ENCODE measurements around the gene SYNDIG1. TPM values are rescaled to one million over a fixed set of nuclear protein-coding genes. Genes with fewer than 3 reads are reported as not detected.
A peak's percentile ranks its signal among the peaks of the same experiment; 100 is the strongest.

Gene SYNDIG1
- total and polyA plus RNA-seq, 2 of the 4 experiments (the other 2 are of a cell fraction): not detected

DNA sequence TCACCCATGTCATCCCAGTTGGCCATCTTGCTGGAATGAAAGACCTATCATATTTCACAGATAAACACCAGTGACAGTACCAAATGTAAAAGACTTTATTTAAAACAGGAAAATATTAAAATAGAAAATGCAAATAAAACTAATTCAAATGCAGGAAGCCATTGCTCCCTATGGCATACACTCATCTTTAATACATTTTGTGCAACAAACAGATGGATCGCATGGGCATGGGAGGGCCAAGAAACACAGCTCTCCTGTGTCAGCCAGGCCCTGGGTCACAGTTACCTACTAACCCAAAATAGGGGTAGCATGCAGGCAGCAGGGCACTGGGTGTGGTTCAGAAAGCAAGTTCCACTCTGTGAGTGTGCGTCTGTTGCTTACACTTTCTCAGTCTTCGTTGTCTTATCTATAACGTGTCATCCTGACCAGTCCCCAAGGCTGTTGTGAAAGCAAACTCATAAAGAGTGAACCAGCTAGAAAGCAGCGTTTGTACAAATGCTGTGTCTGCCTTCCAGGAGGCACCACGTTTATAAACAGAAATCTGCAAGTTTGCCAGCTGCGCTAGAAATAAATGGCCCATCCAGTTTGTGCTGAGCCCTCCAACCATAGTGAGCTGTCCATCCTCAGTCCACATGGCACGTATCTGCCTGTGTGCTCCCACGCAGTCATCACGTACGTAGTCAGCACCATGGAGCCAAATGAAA, 180.5 kb downstream of the SYNDIG1 start (continued):
- 0 out of 2 replicates have a peak, but pooled peaks have one; percentile 3 for TF ChIP-seq BHLHE40 (IDR thresholded peaks at IDR 0.05; ENCODE audit: low read depth, low read length)
- no peak for TF ChIP-seq NFE2L2 (IDR thresholded peaks at IDR 0.05; ENCODE audit: low read depth, low read length)

DNA sequence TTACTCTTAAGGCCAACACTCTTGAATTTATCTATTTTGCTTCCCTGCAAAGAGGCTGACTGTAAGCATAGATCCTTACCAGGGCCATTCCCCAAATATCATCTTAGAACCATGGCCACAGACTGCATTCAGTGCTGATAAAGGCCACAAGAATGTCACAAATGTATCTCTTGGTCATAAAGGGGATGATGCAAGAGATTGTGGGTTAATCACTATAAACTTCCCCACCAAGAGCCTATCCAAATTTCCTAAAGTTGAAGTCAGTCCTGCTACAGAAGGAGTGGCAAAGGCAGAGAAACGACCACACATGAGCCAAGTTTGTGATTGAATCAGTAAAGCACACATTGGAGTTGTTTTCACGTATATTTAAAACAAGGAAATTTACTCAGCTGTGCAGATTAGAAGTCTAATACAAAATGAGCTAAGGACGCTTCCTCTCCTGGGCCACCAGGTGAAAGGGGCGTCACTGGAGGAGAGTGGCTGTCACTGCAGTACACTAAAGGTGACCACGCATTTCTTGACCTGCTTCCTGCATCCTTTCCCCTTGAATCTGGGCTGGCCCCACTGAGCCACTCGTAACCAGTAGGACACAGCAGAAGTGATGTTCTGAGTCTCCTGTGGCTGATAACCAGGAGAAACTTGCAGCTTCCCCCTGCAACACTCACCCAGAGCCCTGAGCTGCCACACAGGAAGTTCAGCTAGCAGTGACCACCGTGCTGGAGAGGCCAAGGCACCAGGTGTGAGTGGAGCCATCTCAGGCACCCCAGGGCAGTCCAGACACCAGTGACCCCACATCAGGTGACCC, 181.9 kb downstream of the SYNDIG1 start:
- peak overlapping the region; percentile 78 for H2AK9ac ChIP-seq (replicated peaks; ENCODE audit: low read depth, low read length, poor library complexity)
- H3K27ac ChIP-seq (ENCODE audit: insufficient read depth, low read length): peak overlapping the region; percentile 70
- TF ChIP-seq RAD21 (IDR thresholded peaks at IDR 0.05; ENCODE audit: low read length) (peak; percentile 8; the same call in 1 of the 2 replicates), CEBPB (IDR thresholded peaks at IDR 0.05; ENCODE audit: low read depth, low read length) (peak; percentile 99), CHD1 (IDR thresholded peaks at IDR 0.05; ENCODE audit: low read depth, low read length) (no peak), FOS (IDR thresholded peaks at IDR 0.05; ENCODE audit: low read depth, low read length) (peak; percentile 74), BHLHE40 (IDR thresholded peaks at IDR 0.05; ENCODE audit: low read depth, low read length) (peak; percentile 1)
- no peak overlapping the region for H3K9ac ChIP-seq (ENCODE audit: low read depth, low read length)
- H2BK15ac ChIP-seq (ENCODE audit: low read depth, low read length): peak overlapping the region; percentile 31; the same call in 2 of the 3 replicates
- no TSS peak for BruUV-seq (replicated peaks)
- no peak overlapping the region for H3K4me3 ChIP-seq (ENCODE audit: insufficient read depth, low read depth, low read length)
- CTCF ChIA-PET: interaction anchor here (0.5 kb wide), 1 partner anchor 118 kb away, joined by 3 read pairs; no protein-coding TSS in a partner anchor
- H2BK120ac ChIP-seq (ENCODE audit: low read depth, low read length): peak overlapping the region; percentile 91
- H3K9me1 ChIP-seq (ENCODE audit: insufficient read depth, low read length): peaks cover 19% of the 10 kb centered on the region; the same call in 1 of the 2 replicates
- DNase-seq: peak; percentile 97
- H4K5ac ChIP-seq (ENCODE audit: low read depth, low read length): peak overlapping the region; percentile 26
- peak overlapping the region; percentile 42; the same call in 1 of the 2 replicates for H3K23ac ChIP-seq (ENCODE audit: low read depth, low read length)
- peak overlapping the region; percentile 64 for H3K14ac ChIP-seq (replicated peaks; ENCODE audit: low read depth, low read length)
- H3K4me2 ChIP-seq (ENCODE audit: low read depth, low read length): peak overlapping the region; percentile 36
- dilution Hi-C loops (cut with HindIII; ENCODE audit: low sequenced_read_pairs, unreplicated experiment) (no loop called here), in situ Hi-C loops (cut with MboI; ENCODE audit: low sequenced_read_pairs) (no loop called here), intact Hi-C loops (cut with micrococcal nuclease) (loop anchor here (2.0 kb wide), 1 partner anchor 21 kb away; no protein-coding TSS in a partner anchor)
- peak overlapping the region; percentile 60; the same call in 1 of the 2 replicates for H2AK5ac ChIP-seq (ENCODE audit: low read depth, low read length)
- H3K36me3 ChIP-seq (ENCODE audit: control insufficient read depth, insufficient read depth, low read length): no peaks in the 10 kb centered on the region
- peaks cover 22% of the 10 kb centered on the region for H3K4me1 ChIP-seq (ENCODE audit: control insufficient read depth, insufficient read depth, low read length)
- H3K56ac ChIP-seq (ENCODE audit: extremely low read depth, insufficient read depth, low read length): peak overlapping the region; percentile 24; the same call in 1 of the 2 replicates
- H3K18ac ChIP-seq (ENCODE audit: low read depth, low read length): peak overlapping the region; percentile 38
- H2BK5ac ChIP-seq (ENCODE audit: low read depth, low read length, poor library complexity, severe bottlenecking): peak overlapping the region; percentile 84
- POLR2A ChIA-PET (ENCODE audit: unreplicated experiment): interaction anchor here (0.6 kb wide), 1 partner anchor 1536 kb away, joined by 3 read pairs; no protein-coding TSS in a partner anchor
- H4K91ac ChIP-seq (ENCODE audit: insufficient read depth, low read depth, low read length): peak overlapping the region; percentile 79
- peak; percentile 88 for ATAC-seq (ENCODE audit: low read depth)
- peak overlapping the region; percentile 88 for H2BK20ac ChIP-seq (ENCODE audit: low read depth, low read length)
- no peaks in the 10 kb centered on the region for H3K79me1 ChIP-seq (ENCODE audit: low read depth in 1 of 2, low read length in 2 of 2)
- no peaks in the 10 kb centered on the region for H3K9me3 ChIP-seq (ENCODE audit: control insufficient read depth, insufficient read depth, low read length)
- H2AFZ ChIP-seq (replicated peaks; ENCODE audit: low read length, poor library complexity): peak overlapping the region; percentile 58
- peaks cover 4% of the 10 kb centered on the region; the same call in 1 of the 2 replicates for H4K20me1 ChIP-seq (ENCODE audit: insufficient read depth, low read length)
- 0 out of 2 replicates have a peak, but pooled peaks cover 5% of the 10 kb centered on the region for H3K27me3 ChIP-seq (ENCODE audit: control insufficient read depth, insufficient read depth, low read length)
- H4K8ac ChIP-seq (ENCODE audit: low read depth in 2 of 2, low read length in 2 of 2): peak overlapping the region in 1 of 2 experiments; percentile 80; a peak in 2 of 4 replicates
- WGBS, 2 experiments (ENCODE audit: extremely low coverage in 2 of 2, insufficient read length in 1 of 2): 47% methylated on average over 5 of the region's 7 CpGs; no CpG with 5 or more reads in 1 of the 2 experiments
- H3K4ac ChIP-seq (ENCODE audit: low read depth, low read length): peak overlapping the region; percentile 92

Measured in IMR-90 (cell line).